Colonic mucosa (tissue), 4 donors: ENCODE data around the gene IL1RN. TPM values are rescaled to one million over a fixed set of nuclear protein-coding genes. Genes with fewer than 3 reads are reported as not detected.

ENCODE experiments used
- DNase-seq: peaks from one replicate; pipeline ENCODE4 v3.0.0-alpha.2; 2020
- H3K27ac ChIP-seq: fragments of 200-600 bp; one replicate; pipeline ENCODE4 v1.8.0; 2021
- H3K27me3 ChIP-seq: fragments of 200-600 bp; one replicate; pipeline ENCODE4 v1.8.0; 2021
- H3K36me3 ChIP-seq: fragments of 200-600 bp; one replicate; pipeline ENCODE4 v1.8.0; 2021
- H3K4me1 ChIP-seq: fragments of 200-600 bp; one replicate; pipeline ENCODE4 v1.8.0; 2021; ENCODE audit warnings: mild to moderate bottlenecking
- H3K4me3 ChIP-seq: fragments of 200-600 bp; one replicate; pipeline ENCODE4 v1.8.0; 2021
- H3K9ac ChIP-seq, 2 donors: one replicate each; pipeline ENCODE4 v1.7.0; 2013; ENCODE audit warnings: control low read depth in 2 of 2, low read depth in 2 of 2, low read length in 2 of 2
- H3K9me3 ChIP-seq: fragments of 200-600 bp; one replicate; pipeline ENCODE4 v1.8.0; 2021
- intact Hi-C: fragments of 100-400 bp; cut with DNase I; formaldehyde crosslinking; loops from one replicate; pipeline ENCODE4 v1.14.1; 2022
- total RNA-seq, 2 donors: library from RNA; stranded (reverse); fragmentation: NEBNext Ultra II Directional in 1 of 2; extraction: Animal tissue kit (Norgen Biotek cat#: 25700) in 1 of 2; gene quantifications; one replicate each; pipeline ENCODE4 v1.2.1, GENCODE V29; 2021
- TF ChIP-seq, protein P1 (sequence below): fragments of 200-600 bp; IDR thresholded peaks from one replicate; pipeline ENCODE4 v1.8.0; 2022; ENCODE audit warnings: antibody characterized with exemption, mild to moderate bottlenecking
- donor health status: healthy.
- donor health status: DM: no; HTN: no; CAD: no.
- donor health status: DM: no; HTN: no; CAD: no.

The IL1RN gene
- total RNA-seq, 2 donors from 2014 or later: 1.5 to 6.0 TPM

DNA sequence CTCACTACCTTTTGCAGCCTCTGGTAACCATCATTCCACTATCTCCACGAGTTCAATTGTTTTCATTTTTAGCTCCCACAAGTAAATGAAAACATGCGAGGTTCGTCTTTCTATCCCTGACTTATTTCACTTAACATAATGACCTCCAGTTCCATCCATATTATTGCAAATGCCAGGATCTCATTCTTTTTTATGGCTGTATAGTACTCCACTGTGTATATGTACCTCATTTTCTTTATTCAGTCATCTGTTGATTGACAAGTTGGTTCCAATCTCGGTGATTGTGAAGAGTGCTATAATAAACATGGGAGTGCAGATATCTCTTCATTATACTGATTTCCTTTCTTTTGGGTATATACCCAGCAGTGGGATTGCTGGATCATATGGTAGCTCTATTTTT lies 16.9 kb downstream of the IL1RN start:
- Histone ChIP-seq H3K4me1 (no peaks in the 10 kb centered on the region), H3K27me3 (no peaks in the 10 kb centered on the region), H3K27ac (no peak overlapping the region), H3K4me3 (no peak overlapping the region), H3K9ac (no peak overlapping the region), H3K9me3 (no peaks in the 10 kb centered on the region), H3K36me3 (no peaks in the 10 kb centered on the region)
- no peak for DNase-seq
- TF ChIP-seq, protein P1, sequence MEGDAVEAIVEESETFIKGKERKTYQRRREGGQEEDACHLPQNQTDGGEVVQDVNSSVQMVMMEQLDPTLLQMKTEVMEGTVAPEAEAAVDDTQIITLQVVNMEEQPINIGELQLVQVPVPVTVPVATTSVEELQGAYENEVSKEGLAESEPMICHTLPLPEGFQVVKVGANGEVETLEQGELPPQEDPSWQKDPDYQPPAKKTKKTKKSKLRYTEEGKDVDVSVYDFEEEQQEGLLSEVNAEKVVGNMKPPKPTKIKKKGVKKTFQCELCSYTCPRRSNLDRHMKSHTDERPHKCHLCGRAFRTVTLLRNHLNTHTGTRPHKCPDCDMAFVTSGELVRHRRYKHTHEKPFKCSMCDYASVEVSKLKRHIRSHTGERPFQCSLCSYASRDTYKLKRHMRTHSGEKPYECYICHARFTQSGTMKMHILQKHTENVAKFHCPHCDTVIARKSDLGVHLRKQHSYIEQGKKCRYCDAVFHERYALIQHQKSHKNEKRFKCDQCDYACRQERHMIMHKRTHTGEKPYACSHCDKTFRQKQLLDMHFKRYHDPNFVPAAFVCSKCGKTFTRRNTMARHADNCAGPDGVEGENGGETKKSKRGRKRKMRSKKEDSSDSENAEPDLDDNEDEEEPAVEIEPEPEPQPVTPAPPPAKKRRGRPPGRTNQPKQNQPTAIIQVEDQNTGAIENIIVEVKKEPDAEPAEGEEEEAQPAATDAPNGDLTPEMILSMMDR: no peak
- intact Hi-C loops: no loop called here

- DNase-seq: no peak
- no peaks in the 10 kb centered on the region for H3K9me3 ChIP-seq
- no peaks in the 10 kb centered on the region for H3K36me3 ChIP-seq
- intact Hi-C loops: no loop called here
- no peak overlapping the region for H3K4me3 ChIP-seq
- TF ChIP-seq, protein P1: no peak
- H3K9ac ChIP-seq: no peak overlapping the region
- H3K4me1 ChIP-seq: no peaks in the 10 kb centered on the region
- no peaks in the 10 kb centered on the region for H3K27me3 ChIP-seq
- no peak overlapping the region for H3K27ac ChIP-seq
Measured at GRCh38 chr2:113148606-113149552, 21.5 kb downstream of the IL1RN start.

DNA sequence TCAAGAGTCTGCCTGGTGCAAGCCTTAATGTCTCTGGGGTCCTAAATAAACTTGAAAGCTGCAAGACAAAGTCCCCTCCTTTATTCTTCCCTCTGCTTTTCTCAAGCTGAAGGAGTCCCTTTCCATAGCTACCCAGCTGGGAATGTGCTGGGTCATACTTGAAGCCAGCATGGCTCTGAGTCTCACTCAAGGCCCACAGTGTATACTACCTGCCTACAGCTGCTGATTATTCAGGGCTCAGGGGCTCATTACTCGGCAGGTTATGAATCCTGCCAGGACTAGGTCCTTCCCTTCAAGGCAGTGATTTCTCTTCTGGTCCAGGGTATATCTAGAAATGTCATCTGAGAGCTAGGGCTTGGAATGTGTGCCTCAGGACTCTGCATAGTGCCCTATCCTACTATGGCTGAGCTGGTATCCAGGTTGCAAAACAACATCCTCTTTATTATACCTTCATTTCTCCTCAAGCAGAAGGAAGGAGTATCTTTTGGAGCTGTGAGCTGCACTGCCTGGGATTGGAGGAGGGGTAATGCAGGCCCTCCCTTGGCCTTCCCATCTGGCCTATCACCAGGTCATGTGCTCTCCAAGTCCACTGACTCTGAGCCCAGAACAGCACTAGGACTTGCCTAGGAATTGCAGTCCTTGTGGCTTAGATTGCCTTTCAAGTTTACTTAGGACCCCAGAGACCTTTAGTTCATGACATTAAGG lies 22.3 kb downstream of the IL1RN start:
- DNase-seq: no peak
- Histone ChIP-seq H3K4me1 (no peaks in the 10 kb centered on the region), H3K9ac (no peak overlapping the region), H3K27ac (no peak overlapping the region), H3K36me3 (no peaks in the 10 kb centered on the region), H3K9me3 (no peaks in the 10 kb centered on the region), H3K27me3 (no peaks in the 10 kb centered on the region), H3K4me3 (no peak overlapping the region)
- intact Hi-C loops: no loop called here
- TF ChIP-seq, protein P1: no peak

- no peaks in the 10 kb centered on the region for H3K4me1 ChIP-seq
- H3K27me3 ChIP-seq: no peaks in the 10 kb centered on the region
- no peaks in the 10 kb centered on the region for H3K9me3 ChIP-seq
- H3K4me3 ChIP-seq: no peak overlapping the region
- no peak for DNase-seq
- no peaks in the 10 kb centered on the region for H3K36me3 ChIP-seq
- H3K9ac ChIP-seq: no peak overlapping the region
- TF ChIP-seq, protein P1: no peak
- H3K27ac ChIP-seq: no peak overlapping the region
- intact Hi-C loops: no loop called here
Measured at GRCh38 chr2:113150258-113150601, 22.8 kb downstream of the IL1RN start.

GRCh38 chr2:113155331-113155730 lies 27.9 kb downstream of the IL1RN start:
- Histone ChIP-seq H3K9me3 (no peaks in the 10 kb centered on the region), H3K9ac (no peak overlapping the region), H3K4me1 (peaks cover 6% of the 10 kb centered on the region), H3K27me3 (no peaks in the 10 kb centered on the region), H3K27ac (no peak overlapping the region), H3K36me3 (no peaks in the 10 kb centered on the region), H3K4me3 (no peak overlapping the region)
- TF ChIP-seq, protein P1: no peak
- intact Hi-C loops: no loop called here
- DNase-seq: peak; percentile 10
